Measurements from ENCODE around the gene ARPC5L.
"Not testable (repeated sequence)": the region's sequence is repeated elsewhere in the genome, so short reads cannot be mapped to it uniquely, and the experiment has no call there.

The ARPC5L gene

DNA sequence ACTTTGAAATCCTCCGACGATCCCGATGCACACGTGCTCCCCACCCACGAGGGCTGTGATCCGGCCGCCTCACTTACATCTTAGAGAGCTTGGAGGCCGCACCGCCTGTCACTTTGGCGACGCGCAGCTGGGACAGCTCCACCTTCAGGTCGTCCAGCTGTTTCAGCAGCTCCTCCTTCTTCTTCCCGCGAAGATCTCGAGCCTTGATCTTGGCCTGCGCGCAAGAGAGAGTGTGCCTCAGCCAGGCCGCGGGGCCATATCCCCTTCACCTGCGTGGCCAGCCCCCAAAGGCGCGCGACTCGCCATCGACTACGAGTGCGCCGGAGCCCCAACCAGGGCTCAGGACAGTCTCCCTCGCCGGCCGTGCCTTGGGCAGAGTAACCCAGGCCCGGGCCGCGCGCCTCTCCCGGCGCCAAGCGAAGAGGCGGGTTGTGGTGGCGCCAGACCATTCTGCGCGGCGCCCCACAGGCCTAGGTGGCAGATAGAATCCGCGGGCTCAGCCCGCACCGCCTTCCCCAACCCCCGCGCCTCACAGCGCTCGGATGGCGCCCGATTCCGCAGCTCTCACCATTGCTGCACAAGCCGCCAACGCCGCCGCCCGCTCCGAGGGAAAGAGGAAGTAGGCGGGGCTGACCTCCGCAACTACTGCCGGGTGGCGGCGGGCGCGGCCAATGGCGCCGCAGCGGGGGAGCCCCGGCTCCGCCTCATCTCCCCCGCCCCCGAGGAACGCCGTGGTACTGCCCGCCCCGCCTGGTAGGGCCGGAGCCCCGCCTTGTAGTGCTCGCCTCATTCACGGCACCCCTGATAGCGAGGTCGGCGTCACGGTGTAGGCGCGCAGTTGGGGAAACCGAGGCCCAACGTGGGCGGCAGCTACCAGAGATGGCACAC is at the start of gene ARPC5L, which contains the start of gene RPL35:
Gene ARPC5L, plus strand, starts transcription at position 789 of the 888 bp plus-strand sequence. CDS start 7,161 bp downstream, outside the sequence.
Gene RPL35, minus strand, starts transcription at position 616 of the 888 bp plus-strand sequence. Its CDS starts 45 bp downstream, at position 571.
- DNase-seq: peak; percentile 93 to 96

DNA sequence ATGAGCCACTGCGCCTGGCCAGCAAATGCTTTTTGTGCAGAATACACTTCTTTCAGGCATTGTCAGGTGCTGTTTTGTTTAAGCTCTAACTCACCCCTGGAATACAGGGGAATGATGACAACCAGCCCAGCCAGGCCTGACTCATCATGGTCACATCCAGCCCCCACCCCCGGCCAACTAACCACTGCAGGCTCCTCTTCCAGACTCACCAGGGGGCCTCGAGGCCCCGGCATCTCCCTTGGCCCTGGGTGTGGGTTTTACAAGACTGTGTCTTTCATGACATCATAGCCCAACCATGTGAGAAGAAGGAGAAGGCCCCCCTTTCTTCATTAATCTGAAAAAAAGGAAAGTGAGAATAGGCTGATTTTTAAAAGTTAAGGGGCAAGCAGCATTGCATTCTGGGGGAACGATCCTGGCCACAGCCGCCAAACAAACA is 49.5 kb upstream of the ARPC5L start:
- DNase-seq: no peak

- DNase-seq: no peak
Measured at GRCh38 chr9:124813041-124813440, 48.9 kb upstream of the ARPC5L start.

- no peak for DNase-seq
Measured at GRCh38 chr9:124813501-124814163, 48.3 kb upstream of the ARPC5L start.

GRCh38 chr9:124814164-124814535 is 47.8 kb upstream of the ARPC5L start:
- DNase-seq: no peak

DNA sequence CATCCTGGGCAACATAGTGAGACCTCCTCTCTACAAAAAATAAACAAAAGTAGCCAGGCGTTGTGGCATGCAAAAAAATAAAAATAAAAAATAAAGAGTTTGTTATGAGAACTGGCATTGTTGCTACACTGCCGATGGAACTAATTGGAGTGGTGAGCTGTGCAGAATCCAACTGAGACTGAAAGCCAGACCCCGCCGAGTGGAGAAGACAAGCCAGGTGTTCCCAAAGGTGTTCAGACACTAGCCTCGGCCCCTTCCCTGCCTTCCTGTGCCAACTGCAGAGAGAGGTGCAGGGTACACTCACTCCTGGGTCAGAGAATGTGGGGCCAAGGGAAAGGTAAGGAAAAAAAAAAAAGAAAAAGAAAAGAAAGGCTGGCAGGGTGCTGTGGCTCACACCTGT is 46.3 kb upstream of the ARPC5L start:
- DNase-seq: no peak

DNA sequence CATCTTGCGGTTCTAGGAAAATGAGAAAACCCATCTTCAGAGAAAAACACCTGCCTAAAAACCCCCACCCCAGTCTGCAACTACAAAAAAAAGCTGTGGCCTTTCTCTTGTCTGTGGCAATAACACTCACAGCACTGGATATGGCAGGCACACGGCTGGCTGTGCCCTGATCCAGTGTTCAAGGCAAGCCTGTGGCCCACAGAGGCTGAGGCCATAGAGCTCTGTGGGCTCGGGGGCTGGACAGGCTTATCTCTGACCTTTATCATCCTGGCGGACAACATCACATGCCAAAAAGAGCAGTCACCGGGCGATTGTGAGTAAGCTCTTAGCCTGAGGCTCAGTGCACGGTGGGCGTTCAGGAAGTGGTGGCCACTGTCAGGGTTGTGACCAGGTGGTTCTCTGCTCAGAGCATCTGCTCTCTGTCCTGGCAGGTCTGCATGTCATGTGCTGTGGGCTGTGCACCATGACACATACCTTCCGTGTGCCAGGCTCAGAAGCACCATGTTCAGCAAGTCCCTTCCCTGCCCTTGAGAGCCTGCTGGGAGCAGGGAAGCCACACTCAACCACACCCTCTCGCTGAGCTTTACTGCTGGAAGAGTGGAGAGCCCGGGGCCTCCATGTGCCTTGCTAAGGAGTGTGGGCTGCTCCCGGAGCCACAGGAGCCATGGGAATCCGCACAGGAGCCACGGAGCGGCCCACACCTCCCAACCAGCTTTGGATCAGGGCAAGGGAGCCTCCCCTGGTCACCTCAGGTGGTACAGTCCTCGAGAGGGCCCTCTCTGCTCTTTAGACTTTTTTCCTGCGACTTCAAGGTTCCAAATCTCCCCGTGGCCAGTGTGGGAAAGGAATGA is 43.3 kb upstream of the ARPC5L start:
- DNase-seq: no peak

DNA sequence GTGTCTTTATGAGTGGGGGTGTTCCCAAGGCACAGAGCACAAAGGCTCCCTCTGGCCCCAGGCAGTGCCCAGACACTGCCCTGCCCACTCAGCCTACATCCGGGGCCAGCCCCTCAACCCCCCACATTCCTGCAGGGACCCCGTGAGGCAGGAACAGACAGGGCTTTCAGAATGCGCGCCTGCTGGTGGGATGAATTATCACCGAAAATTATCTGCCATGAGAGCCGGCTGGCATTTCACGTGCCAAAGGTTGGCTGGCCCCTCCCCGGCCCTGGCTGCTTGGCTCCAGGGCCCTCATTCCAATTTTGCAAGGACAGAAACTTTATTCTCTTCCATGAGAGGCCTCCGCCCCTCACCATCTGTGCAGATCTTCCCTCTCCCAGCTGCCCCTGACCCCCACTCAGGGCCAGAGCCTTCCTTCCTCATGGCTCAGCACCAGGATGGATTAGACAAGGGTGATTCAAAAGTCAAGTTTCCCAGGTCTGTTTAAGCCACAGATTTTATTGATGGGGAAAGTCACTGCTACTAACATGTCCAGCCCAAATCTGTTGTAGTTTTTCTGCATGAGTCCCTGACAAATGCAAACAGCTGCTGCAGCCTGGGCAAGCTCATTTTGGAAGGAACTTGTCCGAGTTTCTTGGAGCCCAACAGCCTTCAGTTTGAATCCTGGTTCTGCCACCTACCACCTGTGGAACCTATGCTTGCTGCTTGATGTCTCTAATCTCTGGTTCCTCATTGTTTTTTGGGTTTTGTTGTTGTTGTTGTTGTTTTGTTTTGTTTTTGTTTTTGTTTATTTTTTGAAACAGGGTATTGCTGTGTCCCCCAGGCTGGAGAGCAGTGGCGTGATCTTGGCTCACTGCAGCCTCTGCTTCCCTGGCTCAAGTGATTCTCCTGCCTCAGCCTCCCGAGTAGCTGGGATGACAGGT is 41.0 kb upstream of the ARPC5L start:
- DNase-seq: no peak

DNA sequence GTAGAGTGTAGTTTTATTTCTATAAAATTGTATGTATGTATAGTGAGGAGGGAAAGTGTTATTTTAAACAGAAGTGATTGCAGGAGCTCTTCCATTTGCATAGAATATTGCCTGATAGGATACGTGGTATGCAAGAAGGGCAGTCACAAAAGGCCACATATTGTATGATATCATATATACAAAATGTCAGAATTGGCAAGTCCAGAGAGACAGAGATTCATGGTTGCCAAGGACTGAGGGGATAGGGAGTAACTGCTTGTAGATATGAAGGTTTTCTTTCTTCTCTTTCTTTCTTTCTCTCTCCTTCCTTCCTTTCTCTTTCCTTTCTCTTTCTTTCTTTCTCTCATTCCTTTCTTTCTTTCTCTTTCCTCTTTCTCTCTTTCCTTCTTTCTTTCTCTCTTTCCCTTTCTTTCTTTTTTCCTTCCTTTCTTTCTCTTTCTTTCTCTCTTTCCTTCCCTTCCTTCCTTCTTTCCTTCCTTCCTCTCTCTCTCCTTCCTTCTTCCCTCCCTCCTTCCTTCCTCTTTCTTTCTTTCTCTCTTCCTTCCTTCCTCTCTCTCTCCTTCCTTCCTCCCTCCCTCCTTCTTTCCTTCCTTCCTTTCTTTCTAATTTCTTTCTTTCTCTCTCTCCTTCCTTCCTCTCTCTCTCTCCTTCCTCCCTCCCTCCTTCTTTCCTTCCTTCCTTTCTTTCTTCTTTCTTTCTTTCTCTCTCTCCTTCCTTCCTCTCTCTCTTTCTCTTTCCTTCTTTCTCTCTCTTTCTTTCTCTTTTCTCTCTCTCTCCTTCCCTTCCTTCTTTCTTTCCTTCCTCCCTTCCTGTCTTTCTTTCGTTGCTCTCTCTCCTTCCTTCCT is 33.2 kb upstream of the ARPC5L start:
- DNase-seq: no peak

- no peak for DNase-seq
Measured at GRCh38 chr9:124829334-124829669, 32.6 kb upstream of the ARPC5L start.

DNA sequence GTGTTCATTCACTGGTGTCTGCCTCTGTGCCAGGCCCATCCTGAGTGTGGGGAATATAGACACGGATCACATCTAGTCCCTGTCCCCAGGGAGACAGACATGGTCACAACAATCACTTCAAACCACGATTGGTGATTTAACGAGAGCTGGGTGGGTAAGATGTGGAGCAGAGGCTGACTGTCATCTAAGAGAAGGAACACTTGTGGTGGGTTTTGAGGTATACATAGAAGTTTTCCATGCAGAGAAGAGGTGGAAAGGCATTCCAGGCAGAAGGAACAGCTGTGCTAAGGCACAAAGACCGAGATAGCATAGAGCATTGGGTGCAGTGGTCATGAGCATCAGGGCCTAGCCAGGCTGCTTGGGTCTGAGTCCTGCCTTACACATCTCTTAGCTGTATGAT is 31.3 kb upstream of the ARPC5L start:
- no peak for DNase-seq

DNA sequence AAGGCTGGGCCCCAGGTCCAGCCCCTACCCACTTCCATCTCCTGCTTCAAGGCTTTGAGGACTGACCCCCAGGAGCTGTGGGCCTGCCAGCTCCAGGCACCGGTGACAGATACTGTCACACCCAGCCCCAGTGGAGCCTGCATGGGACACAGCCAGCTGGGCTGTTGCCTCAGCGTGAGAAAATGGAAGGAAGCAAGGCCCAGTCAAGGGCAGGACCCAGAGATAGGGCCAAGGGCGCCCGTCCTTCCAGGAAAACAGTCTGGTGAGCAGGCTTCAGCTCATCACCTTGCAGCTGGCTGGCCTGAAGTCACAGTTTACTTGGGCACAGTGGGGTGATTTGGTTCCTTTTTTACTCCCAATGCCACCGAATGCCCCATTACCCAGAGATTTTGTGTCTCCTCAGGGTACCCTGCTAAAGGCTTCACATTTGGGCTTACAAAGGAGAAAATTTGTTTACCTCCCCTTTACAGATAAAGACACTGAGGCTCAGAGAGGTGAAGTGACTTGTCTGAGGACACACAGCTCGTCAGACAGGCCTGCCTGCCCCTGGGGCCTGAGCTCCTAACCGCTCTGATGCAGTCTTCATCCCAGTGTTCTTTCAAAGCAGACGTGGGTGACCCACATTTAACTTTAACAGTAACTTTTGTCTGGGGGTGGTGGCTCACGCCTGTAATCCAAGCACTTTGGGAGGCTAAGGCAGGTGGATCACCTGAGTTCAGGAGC is 30.1 kb upstream of the ARPC5L start:
- DNase-seq: no peak

DNA sequence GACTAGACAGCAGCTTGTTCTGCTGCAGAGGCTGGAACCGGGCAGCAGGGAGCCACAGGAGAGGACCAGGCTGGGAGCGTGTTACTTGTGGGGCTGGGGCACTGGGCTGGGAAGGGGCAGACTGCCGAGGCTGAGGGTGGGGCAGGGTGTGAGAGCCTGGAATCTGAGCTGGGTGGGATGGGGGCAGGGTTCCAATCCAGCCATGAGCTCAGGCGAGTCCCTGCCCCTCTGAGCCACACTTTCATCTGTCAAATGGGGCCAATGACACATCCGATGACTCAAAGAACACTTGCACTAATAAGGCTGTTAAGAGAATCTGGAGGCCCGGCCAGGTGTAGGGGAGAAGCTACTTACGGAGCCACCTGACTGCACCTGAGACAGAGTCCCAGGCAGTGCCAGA is 27.3 kb upstream of the ARPC5L start:
- no peak for DNase-seq

GRCh38 chr9:124835026-124835557 is 26.8 kb upstream of the ARPC5L start:
- DNase-seq: no peak

DNA sequence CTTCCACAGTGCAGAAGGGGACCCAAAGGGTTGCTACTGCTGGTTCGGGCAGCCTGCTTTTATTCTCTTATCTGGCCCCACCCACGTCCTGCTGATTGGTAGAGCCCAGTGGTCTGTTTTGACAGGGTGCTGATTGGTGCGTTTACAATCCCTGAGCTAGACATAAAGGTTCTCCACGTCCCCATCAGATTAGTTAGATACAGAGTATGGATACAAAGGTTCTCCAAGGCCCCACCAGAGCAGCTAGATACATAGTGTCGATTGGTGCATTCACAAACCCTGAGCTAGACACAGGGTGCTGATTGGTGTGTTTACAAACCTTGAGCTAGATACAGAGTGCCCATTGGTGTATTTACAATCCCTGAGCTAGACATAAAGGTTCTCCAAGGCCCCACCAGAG is 23.8 kb upstream of the ARPC5L start:
- not testable (repeated sequence) for DNase-seq

- DNase-seq: not testable (repeated sequence)
Measured at GRCh38 chr9:124838567-124839275, 23.2 kb upstream of the ARPC5L start.

GRCh38 chr9:124839612-124840299 is 22.2 kb upstream of the ARPC5L start:
- no peak for DNase-seq

- no peak for DNase-seq
Measured at GRCh38 chr9:124840300-124840833, 21.6 kb upstream of the ARPC5L start.

All from CD4-positive, alpha-beta T cell treated with Interferon alpha-2 for 1 hour (primary cell).